ENCODE measurements around the gene KCNK10.

DNA sequence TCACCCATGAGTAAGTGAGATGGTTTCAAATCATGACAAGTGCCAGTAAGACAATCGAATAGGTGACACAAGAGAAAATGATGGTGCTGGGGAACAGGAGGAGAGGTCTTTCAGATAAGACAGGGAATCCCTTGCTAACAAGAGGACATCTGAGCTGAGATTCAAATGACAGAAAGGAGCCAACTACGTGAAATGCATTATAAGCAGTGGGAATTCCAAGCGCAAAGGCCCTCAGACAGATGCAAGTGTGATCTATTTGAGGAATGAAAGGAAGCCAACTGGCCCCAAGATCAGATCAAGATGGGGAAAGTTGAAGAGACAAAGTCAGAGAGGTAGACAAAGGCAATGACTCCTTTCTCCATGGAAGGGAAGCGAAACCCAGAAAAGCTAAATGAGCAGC is 4.7 kb downstream of the KCNK10 start:
- TF ChIP-seq, protein P1, sequence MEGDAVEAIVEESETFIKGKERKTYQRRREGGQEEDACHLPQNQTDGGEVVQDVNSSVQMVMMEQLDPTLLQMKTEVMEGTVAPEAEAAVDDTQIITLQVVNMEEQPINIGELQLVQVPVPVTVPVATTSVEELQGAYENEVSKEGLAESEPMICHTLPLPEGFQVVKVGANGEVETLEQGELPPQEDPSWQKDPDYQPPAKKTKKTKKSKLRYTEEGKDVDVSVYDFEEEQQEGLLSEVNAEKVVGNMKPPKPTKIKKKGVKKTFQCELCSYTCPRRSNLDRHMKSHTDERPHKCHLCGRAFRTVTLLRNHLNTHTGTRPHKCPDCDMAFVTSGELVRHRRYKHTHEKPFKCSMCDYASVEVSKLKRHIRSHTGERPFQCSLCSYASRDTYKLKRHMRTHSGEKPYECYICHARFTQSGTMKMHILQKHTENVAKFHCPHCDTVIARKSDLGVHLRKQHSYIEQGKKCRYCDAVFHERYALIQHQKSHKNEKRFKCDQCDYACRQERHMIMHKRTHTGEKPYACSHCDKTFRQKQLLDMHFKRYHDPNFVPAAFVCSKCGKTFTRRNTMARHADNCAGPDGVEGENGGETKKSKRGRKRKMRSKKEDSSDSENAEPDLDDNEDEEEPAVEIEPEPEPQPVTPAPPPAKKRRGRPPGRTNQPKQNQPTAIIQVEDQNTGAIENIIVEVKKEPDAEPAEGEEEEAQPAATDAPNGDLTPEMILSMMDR (IDR thresholded peaks at IDR 0.05 in 4 of 5, conservative IDR thresholded peaks at IDR 0.05 in 1 of 5) = no peak
- no peak for TF ChIP-seq POLR2A (IDR thresholded peaks at IDR 0.05)

Data from gastrocnemius medialis (tissue), 4 donors.